Activated CD8-positive, alpha-beta memory T cell treated with anti-CD3 and anti-CD28 coated beads for 48 hours (primary cell): ENCODE data around the gene TCL1A.
"Not testable (repeated sequence)": the region's sequence is repeated elsewhere in the genome, so short reads cannot be mapped to it uniquely, and the experiment has no call there.

Experiments used
- DNase-seq, 3 experiments: peaks; one replicate each; pipeline ENCODE4 v3.0.0-alpha.2; 2020; ENCODE audit warnings: low read depth in 2 of 3, low spot score in 2 of 3

Gene TCL1A

GRCh38 chr14:95713596-95714371 is at the start of gene TCL1A:
Gene TCL1A (minus strand): TSS chr14:95714125. CDS start chr14:95714066, 59 bp downstream.
- no peak for DNase-seq

- not testable (repeated sequence) for DNase-seq
These were observed 49.1 kb upstream of the TCL1A start for GRCh38 chr14:95763032-95763431.

- no peak for DNase-seq
These were observed 47.5 kb upstream of the TCL1A start for GRCh38 chr14:95761436-95761835.

GRCh38 chr14:95760596-95760995 is 46.7 kb upstream of the TCL1A start:
- no peak for DNase-seq

GRCh38 chr14:95759941-95760340 is 46.0 kb upstream of the TCL1A start:
- DNase-seq, result no peak

- DNase-seq, result no peak
These were observed 44.4 kb upstream of the TCL1A start for GRCh38 chr14:95758331-95758730.

- DNase-seq, result no peak
These were observed 42.8 kb upstream of the TCL1A start for GRCh38 chr14:95756751-95757150.

- no peak for DNase-seq
These were observed 42.2 kb upstream of the TCL1A start for GRCh38 chr14:95756127-95756526.

- no peak for DNase-seq
These were observed 27.9 kb upstream of the TCL1A start for GRCh38 chr14:95741781-95742180.

GRCh38 chr14:95741038-95741490 is 27.1 kb upstream of the TCL1A start:
- no peak for DNase-seq

GRCh38 chr14:95739356-95739755 is 25.4 kb upstream of the TCL1A start:
- DNase-seq, result no peak

GRCh38 chr14:95733212-95733611 is 19.3 kb upstream of the TCL1A start:
- no peak for DNase-seq

GRCh38 chr14:95730126-95730525 is 16.2 kb upstream of the TCL1A start:
- no peak for DNase-seq

GRCh38 chr14:95729402-95730028 is 15.6 kb upstream of the TCL1A start:
- not testable (repeated sequence) for DNase-seq

- DNase-seq, result no peak
These were observed 13.3 kb upstream of the TCL1A start for GRCh38 chr14:95727056-95727700.

- no peak for DNase-seq
These were observed 11.9 kb upstream of the TCL1A start for GRCh38 chr14:95725685-95726336.

GRCh38 chr14:95722525-95723190 is 8.7 kb upstream of the TCL1A start:
- DNase-seq, result no peak

GRCh38 chr14:95712398-95712797 is 1.5 kb downstream of the TCL1A start:
- no peak for DNase-seq

GRCh38 chr14:95711476-95712176 is 2.3 kb downstream of the TCL1A start:
- DNase-seq, result no peak

GRCh38 chr14:95710106-95710505 is 3.8 kb downstream of the TCL1A start:
- no peak for DNase-seq
